GM19468 (cell line): Measurements from ENCODE around the gene PARP12.

Experiments
- ATAC-seq: cut with Tn5 transposase; IDR thresholded peaks from one replicate; pipeline ENCODE4 v1.9.1; 2021; ENCODE audit warnings: mild to moderate bottlenecking, moderate library complexity, moderate number of reproducible peaks; ENCODE audit not compliant: unreplicated experiment; ENCODE audit errors: extremely low read depth

The PARP12 gene

GRCh38 chr7:139994356-139994755, 68.4 kb downstream of the PARP12 start:
- no peak for ATAC-seq

- ATAC-seq: no peak
These were observed 69.2 kb downstream of the PARP12 start for GRCh38 chr7:139993592-139993991.

GRCh38 chr7:139993169-139993568, 69.6 kb downstream of the PARP12 start:
- ATAC-seq: no peak

GRCh38 chr7:139992353-139993044, 70.3 kb downstream of the PARP12 start:
- ATAC-seq: no peak

GRCh38 chr7:139991911-139992310, 70.8 kb downstream of the PARP12 start:
- ATAC-seq: no peak

- ATAC-seq: no peak
These were observed 71.5 kb downstream of the PARP12 start for GRCh38 chr7:139991269-139991666.

GRCh38 chr7:139990571-139991268, 72.0 kb downstream of the PARP12 start:
- no peak for ATAC-seq

GRCh38 chr7:139990142-139990535, 72.6 kb downstream of the PARP12 start:
- ATAC-seq: no peak

GRCh38 chr7:139989366-139990141, 73.2 kb downstream of the PARP12 start:
- ATAC-seq: no peak

- no peak for ATAC-seq
These were observed 74.8 kb downstream of the PARP12 start for GRCh38 chr7:139987691-139988516.

- ATAC-seq: no peak
These were observed 76.9 kb downstream of the PARP12 start for GRCh38 chr7:139985811-139986210.

- no peak for ATAC-seq
These were observed 77.9 kb downstream of the PARP12 start for GRCh38 chr7:139984642-139985539.

GRCh38 chr7:139982927-139983920, 79.5 kb downstream of the PARP12 start:
- ATAC-seq: no peak

- no peak for ATAC-seq
These were observed 81.2 kb downstream of the PARP12 start for GRCh38 chr7:139981511-139981895.

GRCh38 chr7:139976838-139977656, 85.7 kb downstream of the PARP12 start:
- ATAC-seq: no peak

- no peak for ATAC-seq
These were observed 86.5 kb downstream of the PARP12 start for GRCh38 chr7:139976055-139976837.
